ENCODE data around the gene USP53.
"Not testable (repeated sequence)": the region's sequence is repeated elsewhere in the genome, so short reads cannot be mapped to it uniquely, and the experiment has no call there.

The USP53 gene

DNA sequence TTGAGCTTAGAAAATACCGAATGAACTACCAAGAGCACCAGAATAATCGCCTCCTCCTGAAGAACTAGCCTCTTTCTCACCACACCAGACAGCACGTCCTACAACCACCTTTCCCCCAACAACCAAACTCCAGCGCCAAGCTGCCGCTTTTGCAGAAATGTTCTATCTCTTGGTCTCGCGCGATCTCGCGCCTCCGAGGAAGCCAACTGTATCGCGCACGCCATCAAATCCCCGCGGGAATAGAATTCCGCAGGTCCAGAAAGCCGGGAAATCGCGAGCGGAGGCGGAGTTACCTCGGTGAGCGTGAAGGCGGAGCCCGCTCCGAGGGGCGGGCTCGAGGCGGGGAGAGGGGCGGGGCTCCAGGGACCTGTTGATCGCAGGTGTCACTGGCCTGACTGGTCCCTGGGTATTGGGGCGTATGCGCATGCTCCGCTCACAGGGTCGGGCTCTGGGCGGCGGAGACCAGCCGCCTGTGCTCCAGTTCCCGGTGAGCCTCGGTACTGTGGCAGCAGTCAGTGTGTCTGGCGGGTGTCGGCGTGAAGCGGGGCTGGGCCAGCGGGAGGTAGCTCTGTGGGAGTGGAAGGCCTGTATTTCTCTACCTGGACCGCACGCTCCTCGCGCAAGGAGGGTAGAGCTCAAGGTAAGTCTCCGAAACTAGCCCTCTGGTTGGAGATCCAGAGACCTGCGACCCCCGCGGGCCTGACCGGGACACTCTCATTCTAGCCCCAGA lies at the start of gene USP53:
TSS of gene USP53 (plus strand) at position 480 of the 730 bp plus-strand sequence. CDS start 27,047 bp downstream, outside the sequence.
- in situ Hi-C loops (cut with HindIII; ENCODE audit: low sequenced_read_pairs), result no loop called here

- in situ Hi-C loops (cut with HindIII; ENCODE audit: low sequenced_read_pairs), result no loop called here
Observed at GRCh38 chr4:119165767-119166166, 46.7 kb upstream of the USP53 start.

DNA sequence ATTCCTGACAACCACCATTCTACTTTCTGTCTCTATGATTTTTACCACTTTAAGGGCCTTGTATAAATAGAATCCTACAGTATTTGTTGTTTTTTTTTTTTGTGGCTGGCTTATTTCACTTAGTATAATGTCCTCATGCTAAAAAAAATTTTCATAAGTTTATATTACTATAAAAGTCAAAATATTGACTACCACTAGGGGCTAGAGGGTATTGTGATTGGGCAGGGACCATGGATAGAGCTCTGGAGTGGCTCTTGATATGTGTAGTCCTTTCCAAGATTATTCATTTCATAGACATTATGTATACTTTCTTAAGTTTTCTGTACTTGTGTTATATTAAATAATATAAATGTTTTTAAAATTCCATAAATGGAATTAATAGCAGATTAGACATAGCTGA lies 42.3 kb upstream of the USP53 start:
- in situ Hi-C loops (cut with HindIII; ENCODE audit: low sequenced_read_pairs), result no loop called here

DNA sequence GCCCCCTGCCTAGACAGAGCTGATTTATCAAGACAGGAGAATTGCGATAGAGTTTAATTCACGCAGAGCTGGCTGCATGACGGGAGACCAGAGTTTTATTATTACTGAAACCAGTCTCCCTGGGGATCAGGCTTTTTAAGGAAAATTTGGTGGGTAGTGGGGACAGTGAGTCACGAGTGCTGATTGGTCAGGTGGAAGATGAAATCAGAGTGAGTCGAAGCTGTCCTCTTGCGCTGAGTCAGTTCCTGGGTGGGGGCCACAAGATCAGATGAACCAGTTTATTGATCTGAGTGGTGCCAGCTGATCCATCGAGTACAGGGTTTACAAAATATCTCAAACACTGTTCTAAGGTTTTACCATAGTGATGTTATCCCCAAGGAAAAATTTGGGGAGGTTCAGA lies 40.3 kb upstream of the USP53 start:
- in situ Hi-C loops (cut with HindIII; ENCODE audit: low sequenced_read_pairs), result no loop called here

DNA sequence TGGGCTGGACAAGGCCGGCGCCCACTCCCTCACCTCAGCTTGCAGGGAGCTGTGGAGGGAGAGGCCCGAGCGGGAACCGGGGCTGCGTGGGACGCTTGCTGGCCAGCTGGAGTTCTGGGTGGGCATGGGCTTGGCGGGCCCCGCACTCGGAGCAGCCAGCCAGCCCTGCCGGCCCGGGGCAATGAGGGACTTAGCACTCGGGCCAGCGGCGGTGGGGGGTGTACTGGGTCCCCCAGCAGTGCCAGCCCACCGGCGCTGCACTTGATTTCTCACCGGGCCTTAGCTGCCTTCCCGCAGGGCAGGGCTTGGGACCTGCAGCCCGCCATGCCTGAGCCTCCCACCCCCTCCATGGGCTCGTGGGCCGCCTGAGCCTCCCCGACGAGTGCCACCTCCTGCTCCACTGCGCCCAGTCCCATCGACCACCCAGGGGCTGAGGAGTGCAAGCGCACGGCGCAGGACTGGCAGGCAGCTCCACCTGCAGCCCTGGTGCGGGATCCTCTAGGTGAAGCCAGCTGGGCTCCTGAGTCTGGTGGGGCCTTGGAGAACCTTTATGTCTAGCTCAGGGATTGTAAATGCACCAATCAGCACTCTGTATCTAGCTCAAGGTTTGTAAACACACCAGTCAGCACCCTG lies 38.7 kb upstream of the USP53 start:
- in situ Hi-C loops (cut with HindIII; ENCODE audit: low sequenced_read_pairs), result not testable (repeated sequence)

DNA sequence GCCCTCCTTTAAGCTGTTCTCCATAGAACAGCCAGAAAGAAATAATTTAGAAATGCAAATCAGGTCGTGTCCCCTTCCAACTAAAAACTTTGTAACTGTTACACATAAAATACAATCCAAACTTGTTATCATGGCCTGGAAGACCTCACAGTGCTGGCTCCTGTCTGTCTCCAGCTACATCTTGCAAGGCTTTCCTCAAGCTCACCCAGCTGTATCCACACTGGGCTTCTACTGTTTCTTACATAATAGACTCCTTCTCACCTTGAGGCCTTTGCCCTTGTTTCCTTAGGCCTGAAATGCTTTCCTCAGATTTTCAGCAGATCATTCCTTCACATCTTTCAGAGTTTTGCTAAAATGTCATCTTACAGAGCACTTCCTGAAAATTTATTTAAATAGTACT lies 33.5 kb upstream of the USP53 start:
- in situ Hi-C loops (cut with HindIII; ENCODE audit: low sequenced_read_pairs), result no loop called here

GRCh38 chr4:119184128-119184527 lies 28.4 kb upstream of the USP53 start:
- in situ Hi-C loops (cut with HindIII; ENCODE audit: low sequenced_read_pairs), result no loop called here

- in situ Hi-C loops (cut with HindIII; ENCODE audit: low sequenced_read_pairs), result no loop called here
Observed at GRCh38 chr4:119189638-119190037, 22.9 kb upstream of the USP53 start.

GRCh38 chr4:119190354-119190753 lies 22.2 kb upstream of the USP53 start:
- in situ Hi-C loops (cut with HindIII; ENCODE audit: low sequenced_read_pairs), result no loop called here

- in situ Hi-C loops (cut with HindIII; ENCODE audit: low sequenced_read_pairs), result no loop called here
Observed at GRCh38 chr4:119191505-119191904, 21.0 kb upstream of the USP53 start.

- in situ Hi-C loops (cut with HindIII; ENCODE audit: low sequenced_read_pairs), result no loop called here
Observed at GRCh38 chr4:119197772-119198212, 14.7 kb upstream of the USP53 start.

GRCh38 chr4:119204916-119205315 lies 7.6 kb upstream of the USP53 start:
- in situ Hi-C loops (cut with HindIII; ENCODE audit: low sequenced_read_pairs), result no loop called here

- in situ Hi-C loops (cut with HindIII; ENCODE audit: low sequenced_read_pairs), result no loop called here
Observed at GRCh38 chr4:119205690-119206089, 6.8 kb upstream of the USP53 start.

DNA sequence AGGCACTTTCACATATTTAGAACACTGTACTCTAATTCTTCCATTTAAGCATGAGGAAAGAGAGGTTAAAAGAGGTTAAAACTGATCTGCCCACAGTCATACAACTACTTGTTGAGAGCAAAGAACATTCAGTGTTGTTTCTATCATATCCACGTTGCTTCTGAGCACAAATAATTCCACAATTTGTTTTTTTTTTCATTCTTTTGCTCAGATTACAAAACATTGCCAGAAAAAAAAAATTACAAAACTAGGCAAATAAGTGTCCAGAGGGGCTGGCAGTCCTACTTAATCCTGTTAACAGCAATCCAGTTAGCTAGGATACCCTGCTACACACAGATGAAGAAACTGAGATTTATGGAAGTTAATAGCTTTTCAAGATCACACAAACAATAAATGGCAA lies 6.3 kb upstream of the USP53 start:
- in situ Hi-C loops (cut with HindIII; ENCODE audit: low sequenced_read_pairs), result no loop called here

DNA sequence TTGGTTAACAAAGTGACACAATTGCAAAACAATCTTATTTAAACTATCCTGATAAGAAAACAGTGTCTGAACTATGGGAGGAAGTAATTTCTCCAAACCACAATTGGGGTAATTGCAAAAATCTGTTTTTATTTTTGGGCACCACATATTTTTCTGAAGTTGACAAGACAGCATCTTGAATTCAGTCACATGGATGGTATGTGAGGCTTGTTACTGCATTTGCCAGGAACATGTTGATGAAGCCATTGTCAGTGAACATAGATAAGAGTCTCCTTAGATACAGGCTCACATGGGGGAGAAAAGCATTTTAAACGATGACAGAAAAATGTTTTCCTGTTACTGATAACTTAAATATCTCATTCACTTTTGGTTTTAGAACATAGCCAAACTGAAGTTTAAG lies 5.5 kb upstream of the USP53 start:
- in situ Hi-C loops (cut with HindIII; ENCODE audit: low sequenced_read_pairs), result no loop called here

DNA sequence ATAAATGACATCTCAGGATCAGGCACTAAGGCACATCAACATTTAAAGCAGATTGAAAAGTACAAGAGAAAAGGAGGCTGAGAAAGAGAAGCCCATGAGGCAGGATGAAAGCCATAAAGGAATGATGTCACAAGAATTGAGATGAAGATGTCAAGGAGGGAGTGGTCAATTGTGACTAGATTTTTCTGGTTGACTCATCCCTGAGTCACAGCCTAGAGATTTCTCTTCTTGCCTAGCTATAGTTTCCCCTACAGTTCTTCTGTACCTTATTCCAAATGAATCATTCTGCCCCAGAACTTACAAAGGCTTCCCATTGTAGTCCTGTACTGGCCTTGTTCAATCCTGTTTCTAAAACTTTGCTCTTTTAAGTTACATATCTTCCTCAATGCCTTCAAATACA lies 3.4 kb upstream of the USP53 start:
- in situ Hi-C loops (cut with HindIII; ENCODE audit: low sequenced_read_pairs), result no loop called here

DNA sequence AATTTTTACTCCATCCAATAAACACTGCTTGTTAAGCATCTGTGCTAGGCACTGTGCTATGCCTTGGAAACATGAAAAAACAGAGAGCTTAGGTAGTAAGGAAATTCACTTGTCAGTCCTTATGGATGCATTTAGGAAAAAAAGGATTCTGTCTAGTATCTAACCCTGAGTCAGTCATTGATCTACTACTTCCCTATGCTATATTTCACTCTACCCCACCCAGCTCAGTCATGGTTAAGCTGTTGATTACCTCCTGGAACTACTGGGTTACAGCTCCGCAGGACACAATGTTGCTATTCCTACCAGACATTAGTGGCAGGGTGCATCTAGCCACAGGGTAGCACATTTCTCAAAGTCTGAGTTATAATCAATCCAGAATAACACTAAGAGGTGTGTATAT lies 2.9 kb upstream of the USP53 start:
- in situ Hi-C loops (cut with HindIII; ENCODE audit: low sequenced_read_pairs), result no loop called here

- in situ Hi-C loops (cut with HindIII; ENCODE audit: low sequenced_read_pairs), result no loop called here
Observed at GRCh38 chr4:119210775-119211174, 1.7 kb upstream of the USP53 start.

- in situ Hi-C loops (cut with HindIII; ENCODE audit: low sequenced_read_pairs), result no loop called here
Observed at GRCh38 chr4:119211867-119212233, 663 bp upstream of the USP53 start.

DNA sequence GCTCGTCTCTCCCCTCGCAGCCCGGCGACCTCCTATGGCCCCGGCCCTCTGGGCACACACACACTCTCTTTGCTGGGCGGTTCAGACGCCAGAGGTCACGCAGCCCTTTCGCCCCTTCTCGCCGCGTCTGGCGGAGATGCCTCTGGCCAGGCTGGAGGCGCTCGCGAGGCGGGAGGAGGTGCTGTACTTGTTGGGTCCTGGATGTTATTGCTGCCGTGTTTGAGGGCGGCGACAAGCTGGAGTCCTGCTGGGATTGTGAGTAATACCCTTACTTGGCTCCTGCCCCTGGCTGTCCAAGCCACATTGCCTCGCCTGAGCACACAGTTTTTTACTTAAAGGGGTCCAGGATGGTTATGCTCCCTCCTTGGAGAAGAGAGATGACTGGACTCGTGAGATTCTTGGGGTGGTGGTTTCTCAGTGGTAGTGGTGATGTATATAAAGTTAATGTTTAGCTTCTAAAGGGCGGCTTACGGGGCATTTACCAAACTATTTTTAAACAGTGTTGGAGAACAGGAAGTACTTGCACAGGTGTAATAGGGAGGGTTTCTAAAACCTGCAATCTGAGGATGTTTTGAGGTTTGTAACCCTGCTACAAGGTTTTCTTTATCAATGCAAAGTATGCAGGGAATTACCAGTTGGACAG lies 572 bp downstream of the USP53 start:
- in situ Hi-C loops (cut with HindIII; ENCODE audit: low sequenced_read_pairs), result no loop called here

GRCh38 chr4:119218093-119218492 lies 5.6 kb downstream of the USP53 start:
- in situ Hi-C loops (cut with HindIII; ENCODE audit: low sequenced_read_pairs), result no loop called here

- in situ Hi-C loops (cut with HindIII; ENCODE audit: low sequenced_read_pairs), result loop anchor here (10.0 kb wide), 1 partner anchor 137 kb away; no protein-coding TSS in a partner anchor
Observed at GRCh38 chr4:119221412-119221811, 8.9 kb downstream of the USP53 start.

Data from endothelial cell of hepatic sinusoid (primary cell).